ENCODE measurements around the gene FEM1C. TPM values are rescaled to one million over a fixed set of nuclear protein-coding genes. Genes with fewer than 3 reads are reported as not detected.

FEM1C gene
- total and polyA plus RNA-seq, 2 experiments from 2014 or later, result 12.0 to 16.5 TPM

- in situ Hi-C loops (cut with MboI), result no loop called here
- 38 to 44% methylated on average over 2 of the region's 2 CpGs for WGBS, 2 experiments (ENCODE audit: low coverage in 1 of 2, low lambda C conversion rate in 2 of 2, missing lambda C conversion rate in 2 of 2)
Measured at GRCh38 chr5:115507681-115508080, 36.9 kb downstream of the FEM1C start.

GRCh38 chr5:115503420-115503819 is 41.2 kb downstream of the FEM1C start:
- H3K27ac ChIP-seq, result no peak overlapping the region
- no peaks in the 10 kb centered on the region for H3K9me3 ChIP-seq (ENCODE audit: low read depth)
- H2AFZ ChIP-seq, result no peak overlapping the region
- no peaks in the 10 kb centered on the region for H3K79me2 ChIP-seq (ENCODE audit: insufficient read depth)
- no peaks in the 10 kb centered on the region for H4K20me1 ChIP-seq (ENCODE audit: insufficient read depth)
- H3K27me3 ChIP-seq (replicated peaks; ENCODE audit: insufficient read depth), result no peaks in the 10 kb centered on the region
- H3K4me1 ChIP-seq (ENCODE audit: insufficient read depth), result peaks cover 12% of the 10 kb centered on the region
- no peaks in the 10 kb centered on the region for H3K36me3 ChIP-seq (ENCODE audit: low read depth)
- WGBS, 2 experiments (ENCODE audit: low coverage in 1 of 2, low lambda C conversion rate in 2 of 2, missing lambda C conversion rate in 2 of 2), result 63 to 64% methylated on average over 1 of the region's 1 CpG
- TF ChIP-seq EZH2phosphoT487 (IDR thresholded peaks at IDR 0.05; ENCODE audit: insufficient read depth, low read depth), result no peak
- TF ChIP-seq EZH2 (IDR thresholded peaks at IDR 0.05; ENCODE audit: insufficient read depth, poor library complexity, severe bottlenecking), result no peak
- peaks cover 13% of the 10 kb centered on the region for H3F3A ChIP-seq (ENCODE audit: insufficient read depth)
- no peak overlapping the region for H3K4me3 ChIP-seq
- in situ Hi-C loops (cut with MboI), result no loop called here
- no peak overlapping the region for H3K4me2 ChIP-seq (ENCODE audit: unreplicated experiment)
- no peak overlapping the region for H3K9ac ChIP-seq
- DNase-seq, result no peak
- no peaks in the 10 kb centered on the region for H3K9me2 ChIP-seq (ENCODE audit: insufficient read depth)

More at GRCh38 chr5:115507681-115508080, 36.9 kb downstream of the FEM1C start:
- Histone ChIP-seq H3K4me2 (ENCODE audit: unreplicated experiment) (peak overlapping the region; percentile 71), H3K4me1 (ENCODE audit: insufficient read depth) (peaks cover 12% of the 10 kb centered on the region), H3K4me3 (no peak overlapping the region), H3K36me3 (ENCODE audit: low read depth) (no peaks in the 10 kb centered on the region), H3K9ac (peak overlapping the region; percentile 52), H2AFZ (peak overlapping the region; percentile 3; the same call in 1 of the 2 replicates), H3K27me3 (replicated peaks; ENCODE audit: insufficient read depth) (no peaks in the 10 kb centered on the region), H3K79me2 (ENCODE audit: insufficient read depth) (no peaks in the 10 kb centered on the region), H3K9me2 (ENCODE audit: insufficient read depth) (no peaks in the 10 kb centered on the region), H3K9me3 (ENCODE audit: low read depth) (no peaks in the 10 kb centered on the region), H3K27ac (peak overlapping the region; percentile 73), H4K20me1 (ENCODE audit: insufficient read depth) (no peaks in the 10 kb centered on the region), H3F3A (ENCODE audit: insufficient read depth) (peaks cover 13% of the 10 kb centered on the region)
- peak; percentile 85 for DNase-seq
- TF ChIP-seq EZH2phosphoT487 (IDR thresholded peaks at IDR 0.05; ENCODE audit: insufficient read depth, low read depth) (no peak), EZH2 (IDR thresholded peaks at IDR 0.05; ENCODE audit: insufficient read depth, poor library complexity, severe bottlenecking) (no peak)

- no peaks in the 10 kb centered on the region for H3K36me3 ChIP-seq (ENCODE audit: low read depth)
- DNase-seq, result no peak
- H2AFZ ChIP-seq, result no peak overlapping the region
- no peak overlapping the region for H3K9ac ChIP-seq
- no peaks in the 10 kb centered on the region for H3K9me3 ChIP-seq (ENCODE audit: low read depth)
- no peaks in the 10 kb centered on the region for H3K9me2 ChIP-seq (ENCODE audit: insufficient read depth)
- in situ Hi-C loops (cut with MboI), result no loop called here
- no peak overlapping the region for H3K4me3 ChIP-seq
- no peaks in the 10 kb centered on the region for H3F3A ChIP-seq (ENCODE audit: insufficient read depth)
- TF ChIP-seq EZH2 (IDR thresholded peaks at IDR 0.05; ENCODE audit: insufficient read depth, poor library complexity, severe bottlenecking) (no peak), EZH2phosphoT487 (IDR thresholded peaks at IDR 0.05; ENCODE audit: insufficient read depth, low read depth) (no peak)
- no peak overlapping the region for H3K4me2 ChIP-seq (ENCODE audit: unreplicated experiment)
- 16 to 20% methylated on average over 3 of the region's 3 CpGs for WGBS, 2 experiments (ENCODE audit: low coverage in 1 of 2, low lambda C conversion rate in 2 of 2, missing lambda C conversion rate in 2 of 2)
- H3K4me1 ChIP-seq (ENCODE audit: insufficient read depth), result no peaks in the 10 kb centered on the region
- no peaks in the 10 kb centered on the region for H3K27me3 ChIP-seq (replicated peaks; ENCODE audit: insufficient read depth)
- no peak overlapping the region for H3K27ac ChIP-seq
- H3K79me2 ChIP-seq (ENCODE audit: insufficient read depth), result no peaks in the 10 kb centered on the region
- H4K20me1 ChIP-seq (ENCODE audit: insufficient read depth), result no peaks in the 10 kb centered on the region
Measured at GRCh38 chr5:115501464-115502210, 42.9 kb downstream of the FEM1C start.

- TF ChIP-seq EZH2phosphoT487 (IDR thresholded peaks at IDR 0.05; ENCODE audit: insufficient read depth, low read depth), result no peak
- no peak for TF ChIP-seq EZH2 (IDR thresholded peaks at IDR 0.05; ENCODE audit: insufficient read depth, poor library complexity, severe bottlenecking)
- no peak overlapping the region for H3K9ac ChIP-seq
- no peaks in the 10 kb centered on the region for H3K79me2 ChIP-seq (ENCODE audit: insufficient read depth)
- no peak overlapping the region for H3K4me3 ChIP-seq
- H4K20me1 ChIP-seq (ENCODE audit: insufficient read depth), result no peaks in the 10 kb centered on the region
- no peaks in the 10 kb centered on the region for H3K27me3 ChIP-seq (replicated peaks; ENCODE audit: insufficient read depth)
- no peak overlapping the region for H2AFZ ChIP-seq
- no peaks in the 10 kb centered on the region for H3K36me3 ChIP-seq (ENCODE audit: low read depth)
- no peak overlapping the region for H3K27ac ChIP-seq
- in situ Hi-C loops (cut with MboI), result no loop called here
- H3K4me2 ChIP-seq (ENCODE audit: unreplicated experiment), result no peak overlapping the region
- H3K9me2 ChIP-seq (ENCODE audit: insufficient read depth), result no peaks in the 10 kb centered on the region
- H3K9me3 ChIP-seq (ENCODE audit: low read depth), result no peaks in the 10 kb centered on the region
- H3K4me1 ChIP-seq (ENCODE audit: insufficient read depth), result no peaks in the 10 kb centered on the region
- no peak for DNase-seq
- no peaks in the 10 kb centered on the region for H3F3A ChIP-seq (ENCODE audit: insufficient read depth)
Measured at GRCh38 chr5:115500225-115500624, 44.4 kb downstream of the FEM1C start.

All from GM23248 (cell line).